EH (cell line): ENCODE results near the gene HNRNPC.
"Not testable (repeated sequence)": the region's sequence is repeated elsewhere in the genome, so short reads cannot be mapped to it uniquely, and the experiment has no call there.

Experiments used
- DNase-seq: peaks from one replicate; pipeline ENCODE4 v3.0.0-alpha.2; 2015; ENCODE audit warnings: low read depth

Gene HNRNPC

GRCh38 chr14:21268617-21269251 is 508 bp downstream of the HNRNPC start:
- DNase-seq: peak; percentile 71

GRCh38 chr14:21267886-21268616 is 1.2 kb downstream of the HNRNPC start:
- peak; percentile 32 for DNase-seq

GRCh38 chr14:21267431-21267845 is 1.8 kb downstream of the HNRNPC start:
- peak; percentile 7 for DNase-seq

- DNase-seq: peak; percentile 80
Measured at GRCh38 chr14:21264025-21264801, 5.0 kb downstream of the HNRNPC start.

GRCh38 chr14:21263284-21264024 is 5.8 kb downstream of the HNRNPC start:
- peak; percentile 36 for DNase-seq

- no peak for DNase-seq
Measured at GRCh38 chr14:21262410-21262809, 6.8 kb downstream of the HNRNPC start.

GRCh38 chr14:21261824-21262223 is 7.4 kb downstream of the HNRNPC start:
- no peak for DNase-seq

- no peak for DNase-seq
Measured at GRCh38 chr14:21258889-21259787, 10.1 kb downstream of the HNRNPC start.

- DNase-seq: no peak
Measured at GRCh38 chr14:21258005-21258888, 11.0 kb downstream of the HNRNPC start.

- peak; percentile 43 for DNase-seq
Measured at GRCh38 chr14:21257394-21257909, 11.8 kb downstream of the HNRNPC start.

GRCh38 chr14:21256539-21257393 is 12.5 kb downstream of the HNRNPC start:
- DNase-seq: no peak

GRCh38 chr14:21256102-21256447 is 13.2 kb downstream of the HNRNPC start:
- not testable (repeated sequence) for DNase-seq

GRCh38 chr14:21255385-21256101 is 13.7 kb downstream of the HNRNPC start:
- peak; percentile 70 for DNase-seq

- DNase-seq: no peak
Measured at GRCh38 chr14:21252149-21252548, 17.1 kb downstream of the HNRNPC start.

GRCh38 chr14:21251215-21251614 is 18.0 kb downstream of the HNRNPC start:
- no peak for DNase-seq

GRCh38 chr14:21248739-21249411 is 20.4 kb downstream of the HNRNPC start:
- DNase-seq: no peak

- DNase-seq: no peak
Measured at GRCh38 chr14:21248338-21248737, 20.9 kb downstream of the HNRNPC start.

- no peak for DNase-seq
Measured at GRCh38 chr14:21245813-21246212, 23.4 kb downstream of the HNRNPC start.
